GM19372 (cell line): ENCODE results near the gene GSK3B.

Source experiments
- ATAC-seq: cut with Tn5 transposase; IDR thresholded peaks from one replicate; pipeline ENCODE4 v1.9.1; 2021; ENCODE audit warnings: mild to moderate bottlenecking, low read depth, moderate library complexity; ENCODE audit not compliant: unreplicated experiment

The GSK3B gene

GRCh38 chr3:119831941-119832371, 262.3 kb downstream of the GSK3B start:
- no peak for ATAC-seq

- ATAC-seq = no peak
Observed at GRCh38 chr3:119831022-119831421, 263.2 kb downstream of the GSK3B start.

GRCh38 chr3:119829420-119829819, 264.8 kb downstream of the GSK3B start:
- ATAC-seq = no peak

GRCh38 chr3:119826711-119827608, 267.3 kb downstream of the GSK3B start:
- ATAC-seq = no peak

GRCh38 chr3:119825820-119826219, 268.4 kb downstream of the GSK3B start:
- no peak for ATAC-seq

GRCh38 chr3:119819806-119820205, 274.4 kb downstream of the GSK3B start:
- ATAC-seq = no peak

GRCh38 chr3:119818937-119819336, 275.3 kb downstream of the GSK3B start:
- no peak for ATAC-seq

GRCh38 chr3:119817583-119818363, 276.5 kb downstream of the GSK3B start:
- no peak for ATAC-seq

GRCh38 chr3:119817071-119817470, 277.2 kb downstream of the GSK3B start:
- ATAC-seq = no peak

GRCh38 chr3:119815716-119816115, 278.5 kb downstream of the GSK3B start:
- no peak for ATAC-seq

GRCh38 chr3:119812491-119813058, 281.7 kb downstream of the GSK3B start:
- no peak for ATAC-seq

- ATAC-seq = peak; percentile 89
Observed at GRCh38 chr3:119810018-119810435, 284.2 kb downstream of the GSK3B start.

GRCh38 chr3:119809249-119810017, 284.8 kb downstream of the GSK3B start:
- ATAC-seq = peak; percentile 21

- ATAC-seq = no peak
Observed at GRCh38 chr3:119808843-119809242, 285.4 kb downstream of the GSK3B start.

GRCh38 chr3:119808244-119808643, 286.0 kb downstream of the GSK3B start:
- ATAC-seq = no peak

- ATAC-seq = no peak
Observed at GRCh38 chr3:119800844-119801243, 293.4 kb downstream of the GSK3B start.

GRCh38 chr3:119796785-119797184, 297.5 kb downstream of the GSK3B start:
- ATAC-seq = no peak

- ATAC-seq = no peak
Observed at GRCh38 chr3:119796368-119796767, 297.9 kb downstream of the GSK3B start.

- ATAC-seq = no peak
Observed at GRCh38 chr3:119795849-119796248, 298.4 kb downstream of the GSK3B start.

GRCh38 chr3:119794971-119795612, 299.2 kb downstream of the GSK3B start:
- no peak for ATAC-seq
